HCT116 (cell line): Measurements from ENCODE around the gene TMEM86A. TPM values are rescaled to one million over a fixed set of nuclear protein-coding genes. Genes with fewer than 3 reads are reported as not detected.

Source experiments
- ATAC-seq: fragments of 200-7000 bp; cut with Tn5 transposase; 2 replicates; pipeline ENCODE4 v1.9.1; 2020; ENCODE audit warnings: mild to moderate bottlenecking, moderate library complexity
- Bru-seq: library from RNA; stranded (reverse); fragments of 400-500 nt; gene quantifications from one replicate; lab custom pipeline; 2021; lab: Mats Ljungman, UMichigan
- BruChase-seq, 2 experiments: library from RNA; stranded (reverse); fragments of 400-500 nt; gene quantifications; one replicate each; lab custom pipeline; 2021; lab: Mats Ljungman, UMichigan
- BruUV-seq: library from RNA; stranded (reverse); fragments of 400-500 nt; replicated peaks from 2 replicates; lab custom pipeline; 2021; lab: Mats Ljungman, UMichigan
- CTCF ChIA-PET: fragments of 300-600 bp; sonication (Branson Sonifier 250); formaldehyde crosslinking; loops from one replicate; lab custom pipeline; 2021; ENCODE audit warnings: antibody characterized with exemption; lab: Charles Lee
- POLR2A ChIA-PET: fragments of 300-600, 350-600 bp; sonication (Branson Sonifier 250); formaldehyde crosslinking; loops from one replicate; lab custom pipeline; 2021; ENCODE audit warnings: antibody characterized with exemption; lab: Charles Lee
- RAD21 ChIA-PET, 2 experiments: fragments of 300-600 bp; sonication (Branson Sonifier 250); formaldehyde crosslinking; loops; one replicate each; lab custom pipeline; 2023; ENCODE audit warnings: low total read pairs in 2 of 2; ENCODE audit not compliant: uncharacterized antibody in 2 of 2, unreplicated experiment in 2 of 2, low non-redundant PET in 1 of 2; lab: Charles Lee
- DNase-seq: peaks from one replicate; pipeline ENCODE4 v3.0.0-alpha.2; 2010; ENCODE audit warnings: low read depth, low spot score
- H2AFZ ChIP-seq: fragments of 200-600 bp; shearing (Covaris generic), sonication (generic); 2 replicates; pipeline ENCODE4 v1.6.1; 2017; ENCODE audit warnings: low read depth, mixed run types, mixed read lengths, antibody characterized with exemption, low read length; ENCODE audit not compliant: poor library complexity, severe bottlenecking
- H3K27ac ChIP-seq: 2 replicates; pipeline ENCODE4 v1.5.1; 2012; ENCODE audit warnings: low read depth, low read length
- H3K27me3 ChIP-seq: fragments of 200-600 bp; sonication (generic); 2 replicates; pipeline ENCODE4 v1.6.1; 2016; ENCODE audit warnings: mixed run types, low read length, mixed read lengths; ENCODE audit not compliant: insufficient read depth
- H3K36me3 ChIP-seq, 2 experiments: fragments of 200-500 bp in 1 of 2; fragments of 200-600 bp in 1 of 2; sonication (Bioruptor generic) in 1 of 2; sonication (generic) in 1 of 2; 2 replicates each; pipeline versions ENCODE4 v1.5.1 to v1.6.1; 2014 to 2016; ENCODE audit warnings: low read length in 2 of 2, inconsistent platforms in 1 of 2, mixed read lengths in 1 of 2, mixed run types in 1 of 2; ENCODE audit not compliant: insufficient read depth in 2 of 2, control insufficient read depth in 1 of 2
- H3K4me1 ChIP-seq, 2 experiments: fragments of 200-600 bp in 1 of 2; sonication (generic) in 1 of 2; 2 replicates each; pipeline versions ENCODE4 v1.5.1 to v1.6.1; 2012 to 2017; ENCODE audit warnings: low read length in 2 of 2, inconsistent platforms in 1 of 2, mild to moderate bottlenecking in 1 of 2, mixed read lengths in 1 of 2, mixed run types in 1 of 2, moderate library complexity in 1 of 2; ENCODE audit not compliant: insufficient read depth in 2 of 2, control insufficient read depth in 1 of 2
- H3K4me2 ChIP-seq: fragments of 200-600 bp; sonication (generic); 2 replicates; pipeline ENCODE4 v1.6.1; 2017; ENCODE audit warnings: mixed run types, low read length, mixed read lengths
- H3K4me3 ChIP-seq, 2 experiments: fragments of 200-600 bp in 1 of 2; sonication (generic) in 1 of 2; replicated peaks in 1 of 2; 2 replicates each; pipeline ENCODE4 v1.5.1; 2011 to 2016; ENCODE audit warnings: low read length in 2 of 2, control low read depth in 1 of 2, low read depth in 1 of 2, mild to moderate bottlenecking in 1 of 2, mixed read lengths in 1 of 2, mixed run types in 1 of 2
- H3K79me2 ChIP-seq: fragments of 200-600 bp; sonication (generic); 2 replicates; pipeline ENCODE4 v1.6.1; 2017; ENCODE audit warnings: mild to moderate bottlenecking, mixed run types, low read length, moderate library complexity, mixed read lengths; ENCODE audit not compliant: insufficient read depth
- H3K9ac ChIP-seq: fragments of 200-600 bp; sonication (generic); 2 replicates; pipeline ENCODE4 v1.6.1; 2016; ENCODE audit warnings: low read length, mixed read lengths
- H3K9me2 ChIP-seq: fragments of 200-600 bp; sonication (generic), shearing (Covaris generic); 2 replicates; pipeline ENCODE4 v1.6.1; 2017; ENCODE audit warnings: mixed run types, mild to moderate bottlenecking, moderate library complexity; ENCODE audit not compliant: insufficient read depth
- H3K9me3 ChIP-seq, 2 experiments: fragments of 200-500 bp in 1 of 2; fragments of 200-600 bp in 1 of 2; sonication (Bioruptor generic) in 1 of 2; sonication (generic) in 1 of 2; 2 replicates each; pipeline ENCODE4 v1.6.1; 2014 to 2017; ENCODE audit warnings: low read length in 2 of 2, mixed read lengths in 2 of 2, inconsistent platforms in 1 of 2, low read depth in 1 of 2, mild to moderate bottlenecking in 1 of 2, mixed run types in 1 of 2, moderate library complexity in 1 of 2; ENCODE audit not compliant: control insufficient read depth in 1 of 2, insufficient read depth in 1 of 2
- H4K20me1 ChIP-seq: fragments of 200-600 bp; sonication (generic), shearing (Covaris generic); 2 replicates; pipeline ENCODE4 v1.6.1; 2017; ENCODE audit warnings: mixed run types, mild to moderate bottlenecking, moderate library complexity; ENCODE audit not compliant: insufficient read depth
- EGR1 ChIP-seq: IDR thresholded peaks from 2 replicates; pipeline ENCODE4 v1.6.1; 2012; ENCODE audit warnings: low read depth
- ELF1 ChIP-seq: IDR thresholded peaks from 2 replicates; pipeline ENCODE4 v1.6.1; 2012; ENCODE audit warnings: low read depth, borderline replicate concordance
- FOSL1 ChIP-seq: IDR thresholded peaks from 2 replicates; pipeline ENCODE4 v1.6.1; 2012; ENCODE audit warnings: low read depth
- POLR2AphosphoS5 ChIP-seq: IDR thresholded peaks from 2 replicates; pipeline ENCODE4 v1.6.1; 2011; ENCODE audit warnings: mild to moderate bottlenecking, low read depth, low read length, moderate library complexity
- RAD21 ChIP-seq: IDR thresholded peaks from 2 replicates; pipeline ENCODE4 v1.6.1; 2012; ENCODE audit warnings: low read depth, mild to moderate bottlenecking
- SP1 ChIP-seq: IDR thresholded peaks from 2 replicates; pipeline ENCODE4 v1.6.1; 2012; ENCODE audit warnings: low read depth
- ZFX ChIP-seq: fragments of 450-650 bp; IDR thresholded peaks from 2 replicates; pipeline ENCODE4 v1.6.1; 2017
- intact Hi-C: fragments of 100-400 bp; cut with micrococcal nuclease; formaldehyde crosslinking; loops from 2 replicates; pipeline ENCODE4 v1.10.0; 2022
- long read RNA-seq: library from polyadenylated mRNA; unstranded; transcript quantifications from one replicate; pipeline ENCODE4 v2.0.0, GENCODE V29; 2021; ENCODE audit not compliant: unreplicated experiment
- polyA plus RNA-seq: library from polyadenylated mRNA; unstranded; fragments of >200 nt; gene quantifications from 2 replicates; pipeline ENCODE4 v1.2.1, GENCODE V29; 2012; ENCODE audit warnings: missing spikeins
- total RNA-seq: library from RNA; stranded (reverse); gene quantifications from one replicate; pipeline ENCODE4 v1.2.1, GENCODE V29; 2021; ENCODE audit not compliant: unreplicated experiment
- TF ChIP-seq, protein P1 (sequence below): IDR thresholded peaks from 2 replicates; pipeline ENCODE4 v1.6.1; 2011; ENCODE audit warnings: mild to moderate bottlenecking, low read length, moderate library complexity; ENCODE audit not compliant: insufficient replicate concordance; ENCODE audit errors: extremely low read depth
- TF ChIP-seq, protein P2 (sequence below): IDR thresholded peaks from 2 replicates; pipeline ENCODE4 v1.6.1; 2012

Gene TMEM86A, protein sequence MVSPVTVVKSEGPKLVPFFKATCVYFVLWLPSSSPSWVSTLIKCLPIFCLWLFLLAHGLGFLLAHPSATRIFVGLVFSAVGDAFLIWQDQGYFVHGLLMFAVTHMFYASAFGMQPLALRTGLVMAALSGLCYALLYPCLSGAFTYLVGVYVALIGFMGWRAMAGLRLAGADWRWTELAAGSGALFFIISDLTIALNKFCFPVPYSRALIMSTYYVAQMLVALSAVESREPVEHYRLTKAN
- 2.0 TPM for total RNA-seq
- 0.71 and 1.1 TPM in 2 replicates for polyA plus RNA-seq
- percentile 55 among the genes with signal in this experiment for Bru-seq, nascent RNA
- percentile 50 among the genes with signal in this experiment for BruChase-seq, experiment 1, labeled RNA remaining after a 6-hour chase
- BruChase-seq, experiment 2, labeled RNA remaining after a 2-hour chase = percentile 59 among the genes with signal in this experiment
- long read RNA-seq, partial matches to known transcripts = 0 of 1 reads
- long read RNA-seq, other reads (novel, unspliced or antisense) = 1 of 1 reads

DNA sequence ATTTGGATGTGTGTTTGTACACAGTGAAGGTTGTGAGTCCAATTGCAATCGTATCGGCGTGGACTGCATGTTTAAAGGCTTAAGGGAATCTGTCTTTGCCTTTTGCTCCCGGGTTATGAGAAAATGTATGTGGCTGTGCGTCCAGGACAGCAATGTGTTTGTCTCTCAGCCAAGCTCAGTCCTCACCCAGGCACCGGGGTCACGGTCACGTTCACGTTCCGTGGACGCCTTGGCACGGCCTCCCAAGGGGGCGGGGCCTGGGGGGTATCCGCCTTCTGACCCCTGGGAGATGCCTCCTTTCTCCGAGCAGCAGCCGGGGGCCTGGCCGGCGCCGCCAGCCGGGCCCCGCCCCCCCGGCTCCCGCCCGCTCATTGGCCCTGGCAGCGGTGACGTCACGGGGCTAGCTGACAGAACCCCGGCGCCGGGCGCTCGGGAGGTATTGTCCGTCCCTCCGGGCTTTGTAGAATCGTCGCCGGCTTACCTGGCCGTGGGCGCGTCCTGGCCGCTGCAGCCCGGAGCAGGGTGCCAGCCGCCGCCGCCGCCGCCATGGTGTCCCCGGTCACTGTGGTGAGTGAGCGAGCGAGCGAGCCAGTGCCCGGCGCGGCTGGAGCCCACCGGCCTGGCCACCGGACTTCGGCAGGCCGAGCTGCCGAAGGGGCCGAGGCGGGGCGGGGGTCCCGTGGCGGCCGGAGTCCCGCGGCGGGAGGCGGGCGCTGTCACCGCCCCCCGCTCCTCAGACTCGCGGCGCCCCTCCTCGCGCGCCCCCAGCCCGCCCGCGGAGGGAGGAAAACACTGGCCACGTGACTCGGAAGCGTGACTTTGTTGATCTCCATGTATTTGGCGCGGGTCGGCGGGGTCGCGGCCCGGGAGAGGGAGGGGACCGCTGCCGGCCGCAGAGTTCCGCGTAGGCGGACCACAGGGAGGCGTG, at the start of gene TMEM86A:
Gene TMEM86A, plus strand, starts transcription at position 439 of the 928 bp plus-strand sequence. Its CDS starts 108 bp downstream, at position 547.
- Histone ChIP-seq H2AFZ (peak within 1 kb of the TSS; percentile 74), H3K9ac (peak within 1 kb of the TSS; percentile 63), H3K36me3 (no peaks in the 10 kb centered on the region), H3K27ac (peak within 1 kb of the TSS; percentile 30; the same call in 1 of the 2 replicates), H3K9me2 (no peaks in the 10 kb centered on the region), H3K4me2 (peak within 1 kb of the TSS; percentile 94), H3K4me1 (peaks cover 19 to 25% of the 10 kb centered on the region in 2 experiments), H4K20me1 (no peaks in the 10 kb centered on the region), H3K4me3 (peak within 1 kb of the TSS; percentile 47 to 65), H3K9me3 (no peaks in the 10 kb centered on the region), H3K79me2 (no peaks in the 10 kb centered on the region), H3K27me3 (no peaks in the 10 kb centered on the region)
- DNase-seq (peak; percentile 59), ATAC-seq (peak; percentile 96)
- ChIA-PET POLR2A (no interaction called here), CTCF (interaction anchor here (1.3 kb wide), 1 partner anchor 23 kb away, joined by 3 read pairs; no protein-coding TSS in a partner anchor), RAD21 (no interaction called here)
- no TSS peak for BruUV-seq
- intact Hi-C loops = no loop called here
- TF ChIP-seq RAD21 (no peak), ZFX (no peak), POLR2AphosphoS5 (peak; percentile 62; the same call in 1 of the 2 replicates), FOSL1 (no peak), ELF1 (no peak), SP1 (0 out of 2 replicates have a peak, but pooled peaks have one; percentile 25), EGR1 (0 out of 2 replicates have a peak, but pooled peaks have one; percentile 36)
- TF ChIP-seq, protein P1, sequence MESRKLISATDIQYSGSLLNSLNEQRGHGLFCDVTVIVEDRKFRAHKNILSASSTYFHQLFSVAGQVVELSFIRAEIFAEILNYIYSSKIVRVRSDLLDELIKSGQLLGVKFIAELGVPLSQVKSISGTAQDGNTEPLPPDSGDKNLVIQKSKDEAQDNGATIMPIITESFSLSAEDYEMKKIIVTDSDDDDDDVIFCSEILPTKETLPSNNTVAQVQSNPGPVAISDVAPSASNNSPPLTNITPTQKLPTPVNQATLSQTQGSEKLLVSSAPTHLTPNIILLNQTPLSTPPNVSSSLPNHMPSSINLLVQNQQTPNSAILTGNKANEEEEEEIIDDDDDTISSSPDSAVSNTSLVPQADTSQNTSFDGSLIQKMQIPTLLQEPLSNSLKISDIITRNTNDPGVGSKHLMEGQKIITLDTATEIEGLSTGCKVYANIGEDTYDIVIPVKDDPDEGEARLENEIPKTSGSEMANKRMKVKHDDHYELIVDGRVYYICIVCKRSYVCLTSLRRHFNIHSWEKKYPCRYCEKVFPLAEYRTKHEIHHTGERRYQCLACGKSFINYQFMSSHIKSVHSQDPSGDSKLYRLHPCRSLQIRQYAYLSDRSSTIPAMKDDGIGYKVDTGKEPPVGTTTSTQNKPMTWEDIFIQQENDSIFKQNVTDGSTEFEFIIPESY = no peak
- TF ChIP-seq, protein P2, sequence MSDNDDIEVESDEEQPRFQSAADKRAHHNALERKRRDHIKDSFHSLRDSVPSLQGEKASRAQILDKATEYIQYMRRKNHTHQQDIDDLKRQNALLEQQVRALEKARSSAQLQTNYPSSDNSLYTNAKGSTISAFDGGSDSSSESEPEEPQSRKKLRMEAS = peak; percentile 33; the same call in 1 of the 2 replicates
